Measurements from ENCODE around the gene DRAXIN. TPM values are rescaled to one million over a fixed set of nuclear protein-coding genes. Genes with fewer than 3 reads are reported as not detected.

DRAXIN gene
- total RNA-seq, 1 experiment from 2014 or later = 5.5 TPM

- no peaks in the 10 kb centered on the region for H3K27me3 ChIP-seq (replicated peaks; ENCODE audit: insufficient read depth, low read depth, low read length, poor library complexity)
- ChIA-PET CTCF (interaction anchor here (0.6 to 1.6 kb wide), 4 partner anchors 14 to 546 kb away, joined by 3 to 23 read pairs (median 5); partner anchors contain the start of gene FBXO6), POLR2A (ENCODE audit: low non-redundant PET) (interaction anchor here (0.6 kb wide), 2 partner anchors 123 to 390 kb away, joined by 5 read pairs; no protein-coding TSS in a partner anchor)
- H3K9me3 ChIP-seq (ENCODE audit: low read depth, low read length, poor library complexity, severe bottlenecking) = no peaks in the 10 kb centered on the region
- no TSS peak for BruUV-seq (replicated peaks)
- peaks cover 18% of the 10 kb centered on the region for H3K4me1 ChIP-seq (ENCODE audit: insufficient read depth, low read length, poor library complexity, severe bottlenecking)
- intact Hi-C loops (cut with micrococcal nuclease; ENCODE audit: unreplicated experiment) = loop anchor here (2.0 kb wide), 1 partner anchor 68 kb away; no protein-coding TSS in a partner anchor
- no peak for TF ChIP-seq EZH2 (IDR thresholded peaks at IDR 0.05; ENCODE audit: borderline replicate concordance, low read depth, low read length, poor library complexity, severe bottlenecking)
- TF ChIP-seq, protein P1, sequence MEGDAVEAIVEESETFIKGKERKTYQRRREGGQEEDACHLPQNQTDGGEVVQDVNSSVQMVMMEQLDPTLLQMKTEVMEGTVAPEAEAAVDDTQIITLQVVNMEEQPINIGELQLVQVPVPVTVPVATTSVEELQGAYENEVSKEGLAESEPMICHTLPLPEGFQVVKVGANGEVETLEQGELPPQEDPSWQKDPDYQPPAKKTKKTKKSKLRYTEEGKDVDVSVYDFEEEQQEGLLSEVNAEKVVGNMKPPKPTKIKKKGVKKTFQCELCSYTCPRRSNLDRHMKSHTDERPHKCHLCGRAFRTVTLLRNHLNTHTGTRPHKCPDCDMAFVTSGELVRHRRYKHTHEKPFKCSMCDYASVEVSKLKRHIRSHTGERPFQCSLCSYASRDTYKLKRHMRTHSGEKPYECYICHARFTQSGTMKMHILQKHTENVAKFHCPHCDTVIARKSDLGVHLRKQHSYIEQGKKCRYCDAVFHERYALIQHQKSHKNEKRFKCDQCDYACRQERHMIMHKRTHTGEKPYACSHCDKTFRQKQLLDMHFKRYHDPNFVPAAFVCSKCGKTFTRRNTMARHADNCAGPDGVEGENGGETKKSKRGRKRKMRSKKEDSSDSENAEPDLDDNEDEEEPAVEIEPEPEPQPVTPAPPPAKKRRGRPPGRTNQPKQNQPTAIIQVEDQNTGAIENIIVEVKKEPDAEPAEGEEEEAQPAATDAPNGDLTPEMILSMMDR (conservative IDR thresholded peaks at IDR 0.05; ENCODE audit: low read depth, low read length) = peak; percentile 64
- no peak overlapping the region for H3K27ac ChIP-seq (ENCODE audit: low read depth, low read length, poor library complexity, severe bottlenecking)
- DNase-seq (ENCODE audit: low spot score) = peak; percentile 82
- H3K36me3 ChIP-seq (ENCODE audit: insufficient read depth, low read length, poor library complexity, severe bottlenecking) = no peaks in the 10 kb centered on the region
- peak overlapping the region; percentile 17 for H3K4me3 ChIP-seq (ENCODE audit: low read depth, low read length, poor library complexity, severe bottlenecking)
Observed at GRCh38 chr1:11650331-11650991, 41.0 kb upstream of the DRAXIN start.

DNA sequence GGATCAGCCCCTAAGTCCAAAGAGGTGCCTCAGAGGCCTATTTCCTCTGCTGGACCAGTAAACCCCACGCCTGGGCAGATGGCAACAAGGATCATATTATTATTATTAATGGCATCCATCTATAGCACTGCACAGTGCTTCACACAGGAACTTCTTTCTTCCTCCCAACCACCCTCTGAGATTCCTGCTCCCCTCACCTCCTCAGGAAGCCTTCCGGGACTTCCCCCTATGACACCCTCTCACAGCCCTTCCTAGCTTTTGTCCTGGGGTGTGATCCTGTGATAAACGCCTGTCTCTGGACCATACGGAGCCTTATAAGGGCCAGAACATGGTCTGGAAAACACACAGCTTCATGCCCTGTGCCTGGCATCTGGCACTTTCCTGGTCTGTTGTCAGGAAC is 40.5 kb upstream of the DRAXIN start:
- Histone ChIP-seq H3K27ac (ENCODE audit: low read depth, low read length, poor library complexity, severe bottlenecking) (no peak overlapping the region), H3K36me3 (ENCODE audit: insufficient read depth, low read length, poor library complexity, severe bottlenecking) (no peaks in the 10 kb centered on the region), H3K4me3 (ENCODE audit: low read depth, low read length, poor library complexity, severe bottlenecking) (no peak overlapping the region), H3K27me3 (replicated peaks; ENCODE audit: insufficient read depth, low read depth, low read length, poor library complexity) (no peaks in the 10 kb centered on the region), H3K9me3 (ENCODE audit: low read depth, low read length, poor library complexity, severe bottlenecking) (no peaks in the 10 kb centered on the region), H3K4me1 (ENCODE audit: insufficient read depth, low read length, poor library complexity, severe bottlenecking) (peaks cover 23% of the 10 kb centered on the region)
- CTCF ChIA-PET = interaction anchor here (0.7 to 1.6 kb wide), 3 partner anchors 13 to 60 kb away, joined by 3 to 23 read pairs (median 7); partner anchors contain the start of gene FBXO6
- no peak for DNase-seq (ENCODE audit: low spot score)
- no peak for TF ChIP-seq EZH2 (IDR thresholded peaks at IDR 0.05; ENCODE audit: borderline replicate concordance, low read depth, low read length, poor library complexity, severe bottlenecking)
- TF ChIP-seq, protein P1 (conservative IDR thresholded peaks at IDR 0.05; ENCODE audit: low read depth, low read length) = no peak
- intact Hi-C loops (cut with micrococcal nuclease; ENCODE audit: unreplicated experiment) = loop anchor here (2.0 kb wide), 1 partner anchor 68 kb away; no protein-coding TSS in a partner anchor
- POLR2A ChIA-PET (ENCODE audit: low non-redundant PET) = interaction anchor here (0.6 kb wide), 2 partner anchors 123 to 391 kb away, joined by 5 read pairs; no protein-coding TSS in a partner anchor
- no TSS peak for BruUV-seq (replicated peaks)

DNA sequence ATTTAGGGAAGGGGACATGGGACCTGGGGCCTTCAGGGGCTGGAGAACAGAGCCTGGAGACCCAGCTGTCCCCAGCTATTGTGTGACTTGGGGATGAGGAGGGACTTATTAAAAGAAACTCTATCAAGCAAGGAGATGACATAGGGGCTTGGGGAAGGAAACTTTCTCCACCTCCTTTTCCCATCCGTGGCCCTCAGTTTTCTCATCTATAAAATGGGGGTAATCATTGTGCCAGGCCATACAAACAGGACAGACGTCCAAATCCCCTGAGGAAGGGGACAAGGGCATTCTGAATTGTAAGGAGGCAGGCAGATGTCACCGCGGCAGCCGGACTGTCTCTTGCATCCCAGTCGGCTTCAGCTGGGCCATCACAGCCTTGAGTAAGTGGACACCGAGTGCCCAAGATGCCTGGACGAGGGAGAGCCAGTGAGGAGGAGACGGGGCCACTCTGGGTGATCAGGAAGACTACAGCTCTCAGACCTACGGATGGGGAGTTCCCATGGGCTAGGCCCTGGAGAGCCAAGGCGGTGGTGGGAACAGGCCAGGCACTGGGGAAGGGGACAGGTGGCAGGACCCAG is 39.2 kb upstream of the DRAXIN start:
- Histone ChIP-seq H3K9me3 (ENCODE audit: low read depth, low read length, poor library complexity, severe bottlenecking) (no peaks in the 10 kb centered on the region), H3K4me3 (ENCODE audit: low read depth, low read length, poor library complexity, severe bottlenecking) (no peak overlapping the region), H3K27ac (ENCODE audit: low read depth, low read length, poor library complexity, severe bottlenecking) (no peak overlapping the region), H3K4me1 (ENCODE audit: insufficient read depth, low read length, poor library complexity, severe bottlenecking) (peaks cover 23% of the 10 kb centered on the region), H3K36me3 (ENCODE audit: insufficient read depth, low read length, poor library complexity, severe bottlenecking) (peaks cover 7% of the 10 kb centered on the region), H3K27me3 (replicated peaks; ENCODE audit: insufficient read depth, low read depth, low read length, poor library complexity) (no peaks in the 10 kb centered on the region)
- ChIA-PET POLR2A (ENCODE audit: low non-redundant PET) (no interaction called here), CTCF (interaction anchor here (0.7 kb wide), 1 partner anchor 614 kb away, joined by 5 read pairs; no protein-coding TSS in a partner anchor)
- no peak for TF ChIP-seq EZH2 (IDR thresholded peaks at IDR 0.05; ENCODE audit: borderline replicate concordance, low read depth, low read length, poor library complexity, severe bottlenecking)
- TF ChIP-seq, protein P1 (conservative IDR thresholded peaks at IDR 0.05; ENCODE audit: low read depth, low read length) = no peak
- intact Hi-C loops (cut with micrococcal nuclease; ENCODE audit: unreplicated experiment) = no loop called here
- no TSS peak for BruUV-seq (replicated peaks)
- no peak for DNase-seq (ENCODE audit: low spot score)
